ENCODE results near the gene MCTP1.

- TF ChIP-seq CTCF (conservative IDR thresholded peaks at IDR 0.05; ENCODE audit: low read length): no peak
- TF ChIP-seq EZH2phosphoT487 (IDR thresholded peaks at IDR 0.05; ENCODE audit: borderline replicate concordance): no peak
Measured at GRCh38 chr5:95164861-95165260, 120.0 kb downstream of the MCTP1 start.
